Neuronal stem cell (in vitro differentiated cells): ENCODE data around the gene OR13F1.
"Not testable (repeated sequence)": the region's sequence is repeated elsewhere in the genome, so short reads cannot be mapped to it uniquely, and the experiment has no call there.

Experiments used
- DNase-seq: peaks from one replicate; pipeline ENCODE4 v3.0.0-alpha.2; 2013; ENCODE audit warnings: low spot score
- H2AFZ ChIP-seq: one replicate; pipeline ENCODE4 v1.6.1; 2013; ENCODE audit warnings: mild to moderate bottlenecking, low read length, inconsistent platforms
- H2AK5ac ChIP-seq: 2 replicates; pipeline ENCODE4 v1.6.1; 2013; ENCODE audit warnings: low read depth, mild to moderate bottlenecking, inconsistent platforms, low read length, moderate library complexity, mixed read lengths
- H2BK120ac ChIP-seq: 2 replicates; pipeline ENCODE4 v1.6.1; 2013; ENCODE audit warnings: low read depth, mild to moderate bottlenecking, inconsistent platforms, low read length, moderate library complexity, mixed read lengths
- H2BK12ac ChIP-seq: one replicate; pipeline ENCODE4 v1.6.1; 2013; ENCODE audit warnings: low read length, inconsistent platforms
- H2BK15ac ChIP-seq: 2 replicates; pipeline ENCODE4 v1.6.1; 2013; ENCODE audit warnings: mild to moderate bottlenecking, low read length, inconsistent platforms, mixed read lengths
- H2BK5ac ChIP-seq: one replicate; pipeline ENCODE4 v1.6.1; 2013; ENCODE audit warnings: inconsistent platforms, mild to moderate bottlenecking, low read length, moderate library complexity
- H3K14ac ChIP-seq: one replicate; pipeline ENCODE4 v1.6.1; 2013; ENCODE audit warnings: low read length, inconsistent platforms
- H3K18ac ChIP-seq: 2 replicates; pipeline ENCODE4 v1.6.1; 2013; ENCODE audit warnings: low read length, inconsistent platforms
- H3K23ac ChIP-seq: 2 replicates; pipeline ENCODE4 v1.6.1; 2013; ENCODE audit warnings: low read depth, mild to moderate bottlenecking, mixed read lengths, low read length, inconsistent platforms; ENCODE audit not compliant: poor library complexity
- H3K27ac ChIP-seq: replicated peaks from 3 replicates; pipeline ENCODE4 v1.5.1; 2013; ENCODE audit warnings: low read length, inconsistent platforms
- H3K27me3 ChIP-seq, 3 experiments: 2 replicates each; pipeline ENCODE4 v1.6.1; 2013; ENCODE audit warnings: low read length in 3 of 3, mild to moderate bottlenecking in 2 of 3, inconsistent platforms in 1 of 3, low read depth in 1 of 3, mixed read lengths in 1 of 3, moderate library complexity in 1 of 3; ENCODE audit not compliant: control insufficient read depth in 3 of 3, insufficient read depth in 3 of 3
- H3K36me3 ChIP-seq, 2 donors: replicated peaks in 1 of 2; 2 replicates each; pipeline ENCODE4 v1.6.1; 2013; ENCODE audit warnings: low read length in 2 of 2; ENCODE audit not compliant: control insufficient read depth in 2 of 2, insufficient read depth in 2 of 2
- H3K4ac ChIP-seq: 2 replicates; pipeline ENCODE4 v1.6.1; 2013; ENCODE audit warnings: inconsistent platforms, mild to moderate bottlenecking, low read length, moderate library complexity
- H3K4me1 ChIP-seq, 2 donors: 1 replicate in 1 of 2; 2 replicates in 1 of 2; pipeline ENCODE4 v1.6.1; 2013; ENCODE audit warnings: low read length in 2 of 2, low read depth in 1 of 2; ENCODE audit not compliant: control insufficient read depth in 2 of 2, insufficient read depth in 1 of 2
- H3K4me2 ChIP-seq: one replicate; pipeline ENCODE4 v1.6.1; 2013; ENCODE audit warnings: mild to moderate bottlenecking, low read length, inconsistent platforms; ENCODE audit not compliant: insufficient read depth, poor library complexity, severe bottlenecking
- H3K4me3 ChIP-seq, 2 donors: 2 replicates each; pipeline ENCODE4 v1.5.1; 2013; ENCODE audit warnings: low read length in 2 of 2, mild to moderate bottlenecking in 2 of 2, inconsistent platforms in 1 of 2, moderate library complexity in 1 of 2
- H3K79me1 ChIP-seq: one replicate; pipeline ENCODE4 v1.6.1; 2013; ENCODE audit warnings: low read depth, mild to moderate bottlenecking, inconsistent platforms, low read length, moderate library complexity
- H3K9ac ChIP-seq: one replicate; pipeline ENCODE4 v1.6.1; 2013; ENCODE audit warnings: mild to moderate bottlenecking, low read depth, low read length, inconsistent platforms; ENCODE audit not compliant: poor library complexity
- H3K9me3 ChIP-seq, 2 donors: replicated peaks in 1 of 2; 2 replicates each; pipeline versions ENCODE3 to v1.6.1; 2013; ENCODE audit warnings: low read length in 2 of 2, mild to moderate bottlenecking in 2 of 2, inconsistent platforms in 1 of 2, low read depth in 1 of 2, mixed read lengths in 1 of 2, moderate library complexity in 1 of 2; ENCODE audit not compliant: control insufficient read depth in 2 of 2, insufficient read depth in 1 of 2
- H4K8ac ChIP-seq: one replicate; pipeline ENCODE4 v1.6.1; 2013; ENCODE audit warnings: low read depth, mild to moderate bottlenecking, inconsistent platforms, low read length, moderate library complexity
- H4K91ac ChIP-seq: one replicate; pipeline ENCODE4 v1.6.1; 2013; ENCODE audit warnings: low read length, low read depth, mild to moderate bottlenecking, inconsistent platforms; ENCODE audit not compliant: poor library complexity
- WGBS, 2 donors: extraction: QIAGEN DNeasy Blood & Tissue Kit; methylation state at CpG; one replicate each; pipeline ENCODE4 v1.1.7; 2013; ENCODE audit warnings: missing lambda C conversion rate in 2 of 2, mixed read lengths in 1 of 2; ENCODE audit not compliant: insufficient read length in 2 of 2, insufficient replicate concordance in 1 of 2; ENCODE audit errors: extremely low coverage in 2 of 2; 5-methylcytosine and 5-hydroxymethylcytosine counted together

The OR13F1 gene

DNA sequence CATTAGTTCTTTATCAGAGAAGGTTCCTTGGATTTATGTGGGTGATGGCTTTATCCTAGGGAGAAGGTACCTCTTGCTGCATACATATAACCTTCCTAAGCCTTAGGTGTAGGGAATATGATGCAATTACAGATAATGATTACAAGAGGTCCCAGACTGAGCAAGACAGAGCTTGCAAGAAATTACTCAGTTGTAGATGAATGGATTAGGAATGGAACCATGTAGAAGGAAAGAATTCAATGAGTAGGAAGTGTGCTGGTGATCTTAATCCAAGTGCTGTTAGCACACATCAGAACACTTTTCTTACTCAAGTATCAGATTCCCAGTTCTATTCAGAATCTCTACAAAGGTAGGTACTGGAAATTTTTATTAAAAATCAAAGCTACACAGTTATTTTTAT lies 2.5 kb downstream of the OR13F1 start:
- no peak overlapping the region for H2BK15ac ChIP-seq
- H3K14ac ChIP-seq: no peak overlapping the region
- H4K91ac ChIP-seq: no peak overlapping the region
- H3K4me1 ChIP-seq: no peaks in the 10 kb centered on the region
- no peak overlapping the region for H3K18ac ChIP-seq
- no peak overlapping the region for H3K4me2 ChIP-seq
- H3K4ac ChIP-seq: no peak overlapping the region
- H2BK120ac ChIP-seq: no peak overlapping the region
- no peaks in the 10 kb centered on the region for H3K27me3 ChIP-seq
- no peak overlapping the region for H2AK5ac ChIP-seq
- H3K79me1 ChIP-seq: no peaks in the 10 kb centered on the region
- H3K9ac ChIP-seq: no peak overlapping the region
- no peaks in the 10 kb centered on the region for H3K36me3 ChIP-seq
- H3K9me3 ChIP-seq: no peaks in the 10 kb centered on the region
- H2BK5ac ChIP-seq: no peak overlapping the region
- H2AFZ ChIP-seq: no peak overlapping the region
- no peak overlapping the region for H2BK12ac ChIP-seq
- no peak overlapping the region for H3K27ac ChIP-seq
- DNase-seq: no peak
- H3K23ac ChIP-seq: no peak overlapping the region
- H4K8ac ChIP-seq: no peak overlapping the region
- no peak overlapping the region for H3K4me3 ChIP-seq

DNA sequence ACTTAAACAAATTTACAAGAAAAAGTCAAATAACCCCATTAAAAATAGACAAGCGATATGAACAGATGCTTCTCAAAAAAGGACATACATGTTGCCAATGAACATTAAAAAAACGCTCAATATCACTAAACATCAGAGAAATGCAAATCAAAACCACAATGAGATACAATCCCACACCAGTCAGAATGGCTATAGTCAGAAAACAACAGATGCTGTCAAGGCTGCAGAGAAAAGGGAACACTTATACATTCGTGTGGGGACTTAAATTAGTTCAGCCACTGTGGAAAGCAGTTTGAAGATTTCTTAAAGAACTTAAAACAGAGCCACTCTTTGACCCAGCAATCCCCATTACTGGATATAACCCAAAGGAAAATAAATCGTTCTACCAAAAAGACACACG lies 10.8 kb downstream of the OR13F1 start:
- no peak for DNase-seq
- Histone ChIP-seq H3K4ac (no peak overlapping the region), H3K9ac (no peak overlapping the region), H2AFZ (no peak overlapping the region), H3K36me3 (no peaks in the 10 kb centered on the region), H3K23ac (no peak overlapping the region), H2BK120ac (no peak overlapping the region), H4K8ac (no peak overlapping the region), H3K79me1 (no peaks in the 10 kb centered on the region), H3K9me3 (no peaks in the 10 kb centered on the region), H3K14ac (no peak overlapping the region), H4K91ac (no peak overlapping the region), H2BK5ac (no peak overlapping the region), H3K27ac (no peak overlapping the region), H2BK15ac (no peak overlapping the region), H3K4me2 (no peak overlapping the region), H3K4me3 (no peak overlapping the region), H2BK12ac (no peak overlapping the region), H3K18ac (no peak overlapping the region), H3K4me1 (no peaks in the 10 kb centered on the region), H3K27me3 (no peaks in the 10 kb centered on the region), H2AK5ac (no peak overlapping the region)
- no CpG with 5 or more reads among the region's 5 CpGs for WGBS, 2 donors

DNA sequence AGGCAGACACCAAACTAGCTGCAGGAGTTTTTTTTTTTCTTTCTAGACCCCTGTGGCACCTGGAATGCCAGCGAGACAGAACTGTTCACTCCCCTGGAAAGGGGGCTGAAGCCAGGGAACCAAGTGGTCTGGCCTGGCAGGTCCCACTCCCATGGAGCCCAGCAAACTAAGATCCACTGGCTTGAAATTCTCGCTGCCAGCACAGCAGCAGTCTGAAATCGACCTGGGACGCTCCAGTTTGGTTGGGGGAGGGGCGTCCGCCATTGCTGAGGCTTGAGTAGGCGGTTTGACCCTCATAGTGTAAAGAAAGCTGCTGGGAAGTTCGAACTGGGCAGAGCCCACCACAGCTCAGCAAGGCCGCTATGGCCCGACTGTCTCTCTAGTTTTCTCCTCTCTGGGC lies 16.2 kb downstream of the OR13F1 start:
- no CpG with 5 or more reads among the region's 10 CpGs for WGBS, 2 donors
- H3K79me1 ChIP-seq, H3K4ac ChIP-seq, DNase-seq, H3K4me2 ChIP-seq, H3K9ac ChIP-seq, H2BK120ac ChIP-seq, H4K91ac ChIP-seq, H3K36me3 ChIP-seq, H2BK15ac ChIP-seq, H3K4me3 ChIP-seq, H3K4me1 ChIP-seq, H3K23ac ChIP-seq, H3K27ac ChIP-seq, H3K18ac ChIP-seq, H2BK12ac ChIP-seq, H4K8ac ChIP-seq, H3K9me3 ChIP-seq, H2AK5ac ChIP-seq, H3K14ac ChIP-seq, H3K27me3 ChIP-seq, H2BK5ac ChIP-seq: not testable (repeated sequence)
- peak overlapping the region; percentile 49 for H2AFZ ChIP-seq

DNA sequence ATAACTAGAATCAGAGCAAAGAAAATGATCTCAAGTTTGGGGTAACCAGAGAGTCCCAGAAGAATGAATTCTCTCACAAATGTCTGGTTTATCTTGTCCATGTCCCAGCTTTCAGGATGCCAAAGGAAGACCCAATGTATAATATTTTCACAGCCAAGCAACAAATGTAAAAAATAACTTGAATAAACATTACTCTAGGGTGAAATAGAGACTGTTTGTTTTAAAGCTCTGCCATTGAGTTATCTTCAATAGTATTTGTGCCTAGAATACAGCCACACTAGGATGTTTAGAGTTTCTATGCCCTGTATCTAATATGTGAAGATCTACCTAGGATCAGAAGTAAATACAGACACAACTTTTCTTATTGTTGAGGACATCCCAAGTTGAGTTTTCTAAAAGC lies 23.0 kb downstream of the OR13F1 start, which contains the start of gene OR13C4:
OR13C4 (minus strand) TSS at position 101 of the 400 bp plus-strand sequence; CDS start at position 101, 0 bp downstream.
- Histone ChIP-seq H2BK15ac (no peak within 1 kb of the TSS), H2AK5ac (no peak within 1 kb of the TSS)

More for the DNA sequence above, 23.0 kb downstream of the OR13F1 start, which contains the start of gene OR13C4:
- Histone ChIP-seq H3K14ac (no peak within 1 kb of the TSS), H3K4me2 (no peak within 1 kb of the TSS), H3K27ac (no peak within 1 kb of the TSS), H2BK12ac (no peak within 1 kb of the TSS), H3K4ac (no peak within 1 kb of the TSS), H3K9ac (no peak within 1 kb of the TSS), H3K36me3 (no peaks in the 10 kb centered on the region), H4K91ac (no peak within 1 kb of the TSS), H3K27me3 (peaks cover 0 to 1% (median 0%) of the 10 kb centered on the region in 3 experiments), H2BK5ac (no peak within 1 kb of the TSS), H3K18ac (no peak within 1 kb of the TSS), H3K79me1 (no peaks in the 10 kb centered on the region), H2AFZ (no peak within 1 kb of the TSS), H3K4me3 (no peak within 1 kb of the TSS), H2BK120ac (no peak within 1 kb of the TSS), H3K4me1 (no peaks in the 10 kb centered on the region), H4K8ac (no peak within 1 kb of the TSS), H3K9me3 (no peaks in the 10 kb centered on the region), H3K23ac (no peak within 1 kb of the TSS)
- DNase-seq: no peak
